Stomach (tissue), 9 donors: ENCODE measurements around the gene TTC34. TPM values are rescaled to one million over a fixed set of nuclear protein-coding genes. Genes with fewer than 3 reads are reported as not detected.

ENCODE experiments used
- DNase-seq, 2 donors: peaks; one replicate each; pipeline versions ENCODE4 v3.0.0 to v3.0.0-alpha.2; 2013 to 2019
- H3K27ac ChIP-seq, 5 donors: fragments of 200-600 bp in 4 of 5; sonication (generic) in 4 of 5; one replicate each; pipeline ENCODE4 v1.5.1; 2013 to 2019; ENCODE audit warnings: mild to moderate bottlenecking in 1 of 5, moderate library complexity in 1 of 5
- H3K27me3 ChIP-seq, 3 donors: fragments of 200-600 bp; sonication (generic); one replicate each; pipeline ENCODE4 v1.5.1; 2017 to 2019; ENCODE audit warnings: mixed run types in 1 of 3
- H3K36me3 ChIP-seq, 4 donors: fragments of 200-600 bp; sonication (generic); 1 replicate in 3 of 4; 2 replicates in 1 of 4; pipeline ENCODE4 v1.5.1; 2016 to 2019
- H3K4me1 ChIP-seq, 4 donors: fragments of 200-600 bp; sonication (generic); one replicate each; pipeline ENCODE4 v1.5.1; 2016 to 2019
- H3K4me3 ChIP-seq, 4 donors: fragments of 200-600 bp; sonication (generic) in 3 of 4; one replicate each; pipeline ENCODE4 v1.5.1; 2016 to 2019; ENCODE audit warnings: mild to moderate bottlenecking in 1 of 4
- H3K9me3 ChIP-seq, 4 donors: fragments of 200-600 bp; sonication (generic); one replicate each; pipeline ENCODE4 v1.5.1; 2016 to 2019
- CTCF ChIP-seq, 7 experiments: fragments of 450-650 bp in 4 of 7; fragments of 200-600 bp in 3 of 7; sonication (generic) in 3 of 7; IDR thresholded peaks; one replicate each; pipeline ENCODE4 v1.5.1; 2016 to 2019; ENCODE audit warnings: antibody characterized with exemption in 7 of 7, control low read depth in 2 of 7, mild to moderate bottlenecking in 1 of 7
- EP300 ChIP-seq: sonication (generic); formaldehyde crosslinking; IDR thresholded peaks from one replicate; pipeline ENCODE4 v1.6.1; 2017; ENCODE audit warnings: antibody characterized with exemption
- POLR2A ChIP-seq, 4 donors: fragments of 450-650 bp; IDR thresholded peaks; one replicate each; pipeline ENCODE4 v1.6.1; 2016; ENCODE audit warnings: antibody characterized with exemption in 4 of 4, control low read depth in 2 of 4, mild to moderate bottlenecking in 1 of 4, moderate library complexity in 1 of 4
- POLR2AphosphoS5 ChIP-seq, 3 donors: sonication (generic); formaldehyde crosslinking; IDR thresholded peaks; one replicate each; pipeline ENCODE4 v1.6.1; 2016; ENCODE audit warnings: antibody characterized with exemption in 3 of 3
- WGBS, 5 donors: extraction: QIAGEN DNeasy Blood & Tissue Kit in 3 of 5; methylation state at CpG; one replicate each; pipeline versions ENCODE4 v1.1.5 to v1.1.7; 2013 to 2018; 5-methylcytosine and 5-hydroxymethylcytosine counted together
- intact Hi-C: fragments of 100-400 bp; cut with DNase I; formaldehyde crosslinking; loops from one replicate; pipeline ENCODE4 v1.15.1; 2023; ENCODE audit warnings: low total_unique reads
- polyA plus RNA-seq, 3 donors: library from polyadenylated mRNA; stranded (reverse); fragments of 200-250 nt; gene quantifications; one replicate each; pipeline ENCODE4 v1.2.3, GENCODE V29; 2013
- total RNA-seq, 5 donors: library from RNA; depleted of rRNA; stranded (reverse); fragments of >200 nt; gene quantifications; one replicate each; pipeline versions ENCODE4 v1.1.0 to v1.2.3, GENCODE V29; 2014 to 2016
- donor health status: healthy with polysubstance abuse.
- donor health status: Bipolar disorder and iron deficiency.
- donor health status: healthy.

The TTC34 gene
- total and polyA plus RNA-seq, 8 donors, result 0.06 to 1.3 (median 0.33) TPM; not detected in 2

GRCh38 chr1:2646837-2647236 lies 154.7 kb downstream of the TTC34 start:
- intact Hi-C loops, result loop anchor here (10.0 kb wide), 3 partner anchors 62 to 232 kb away; partner anchors contain the start of genes PEX10 and PRXL2B
- DNase-seq, result no peak
- WGBS, 5 donors, result 73 to 77% (median 76%) methylated on average over 5 of the region's 5 CpGs

GRCh38 chr1:2645776-2646175 lies 155.7 kb downstream of the TTC34 start:
- Histone ChIP-seq H3K27me3 (peaks cover 0 to 13% (median 8%) of the 10 kb centered on the region in 3 donors), H3K27ac (no peak overlapping the region), H3K4me3 (no peak overlapping the region), H3K4me1 (peaks cover 17 to 27% (median 25%) of the 10 kb centered on the region in 4 donors), H3K36me3 (no peaks in the 10 kb centered on the region), H3K9me3 (peaks cover 5 to 34% (median 32%) of the 10 kb centered on the region in 4 donors)
- DNase-seq, result no peak
- TF ChIP-seq CTCF (IDR thresholded peaks at IDR 0.05) (no peak), POLR2A (IDR thresholded peaks at IDR 0.05) (no peak), EP300 (no peak), POLR2AphosphoS5 (IDR thresholded peaks at IDR 0.05) (no peak)
- intact Hi-C loops, result loop anchor here (10.0 kb wide), 3 partner anchors 61 to 231 kb away; partner anchors contain the start of genes PEX10 and PRXL2B
- WGBS, 5 donors, result 79 to 84% (median 83%) methylated on average over 11 of the region's 11 CpGs

More at GRCh38 chr1:2646837-2647236, 154.7 kb downstream of the TTC34 start:
- H3K27ac ChIP-seq, result no peak overlapping the region
- no peak overlapping the region for H3K4me3 ChIP-seq
- TF ChIP-seq EP300 (no peak), CTCF (IDR thresholded peaks at IDR 0.05) (no peak), POLR2AphosphoS5 (IDR thresholded peaks at IDR 0.05) (no peak), POLR2A (IDR thresholded peaks at IDR 0.05) (no peak)
- H3K27me3 ChIP-seq, result peaks cover 0 to 21% (median 17%) of the 10 kb centered on the region in 3 donors
- H3K4me1 ChIP-seq, result peaks cover 12 to 20% (median 17%) of the 10 kb centered on the region in 4 donors
- peaks cover 5 to 34% (median 32%) of the 10 kb centered on the region in 4 donors for H3K9me3 ChIP-seq
- H3K36me3 ChIP-seq, result no peaks in the 10 kb centered on the region

- 78 to 87% (median 84%) methylated on average over 12 to 14 of the region's 14 CpGs for WGBS, 5 donors
- intact Hi-C loops, result loop anchor here (10.0 kb wide), 3 partner anchors 60 to 230 kb away; partner anchors contain the start of genes PEX10 and PRXL2B
- H3K36me3 ChIP-seq, result no peaks in the 10 kb centered on the region
Measured at GRCh38 chr1:2645143-2645542, 156.3 kb downstream of the TTC34 start.

GRCh38 chr1:2644591-2645101 lies 156.8 kb downstream of the TTC34 start:
- Histone ChIP-seq H3K9me3 (peaks cover 5 to 34% (median 32%) of the 10 kb centered on the region in 4 donors), H3K27ac (no peak overlapping the region), H3K4me3 (no peak overlapping the region), H3K4me1 (peaks cover 17 to 28% (median 26%) of the 10 kb centered on the region in 4 donors), H3K27me3 (peaks cover 0 to 5% (median 0%) of the 10 kb centered on the region in 3 donors), H3K36me3 (no peaks in the 10 kb centered on the region)
- 85 to 89% (median 88%) methylated on average over 10 to 12 of the region's 12 CpGs for WGBS, 5 donors
- no peak for DNase-seq
- intact Hi-C loops, result loop anchor here (10.0 kb wide), 3 partner anchors 60 to 230 kb away; partner anchors contain the start of genes PEX10 and PRXL2B
- TF ChIP-seq POLR2A (IDR thresholded peaks at IDR 0.05), result no peak
- no peak for TF ChIP-seq CTCF (IDR thresholded peaks at IDR 0.05)
- TF ChIP-seq EP300, result no peak

More at GRCh38 chr1:2645143-2645542, 156.3 kb downstream of the TTC34 start:
- Histone ChIP-seq H3K27ac (no peak overlapping the region), H3K4me1 (peaks cover 17 to 28% (median 26%) of the 10 kb centered on the region in 4 donors), H3K4me3 (no peak overlapping the region), H3K27me3 (peaks cover 0 to 6% (median 2%) of the 10 kb centered on the region in 3 donors), H3K9me3 (peaks cover 5 to 34% (median 32%) of the 10 kb centered on the region in 4 donors)
- no peak for TF ChIP-seq CTCF (IDR thresholded peaks at IDR 0.05)
- no peak for TF ChIP-seq EP300
- TF ChIP-seq POLR2A (IDR thresholded peaks at IDR 0.05), result no peak
- no peak for TF ChIP-seq POLR2AphosphoS5 (IDR thresholded peaks at IDR 0.05)
- DNase-seq, result no peak
